NT2/D1 (cell line): ENCODE measurements around the gene NEGR1.

Experiments
- YY1 ChIP-seq: IDR thresholded peaks from 2 replicates; pipeline ENCODE4 v1.6.1; 2011; ENCODE audit not compliant: insufficient read length, insufficient read depth
- ZNF274 ChIP-seq: IDR thresholded peaks from 2 replicates; pipeline ENCODE4 v1.6.1; 2011; ENCODE audit warnings: mild to moderate bottlenecking, low read depth, low read length

- no peak for TF ChIP-seq YY1
- no peak for TF ChIP-seq ZNF274
These were observed 140.5 kb downstream of the NEGR1 start for GRCh38 chr1:72141875-72142274.
